ENCODE measurements around the gene PDE4C. TPM values are rescaled to one million over a fixed set of nuclear protein-coding genes. Genes with fewer than 3 reads are reported as not detected.
A peak's percentile ranks its signal among the peaks of the same experiment; 100 is the strongest.

The PDE4C gene
- total RNA-seq, 4 donors from 2014 or later: 0.29 TPM; not detected in 3

GRCh38 chr19:18252370-18252717, 26.1 kb upstream of the PDE4C start:
- TF ChIP-seq CTCF (IDR thresholded peaks at IDR 0.05): no peak
- TF ChIP-seq POLR2A (IDR thresholded peaks at IDR 0.05): no peak
- no peak overlapping the region for H3K4me3 ChIP-seq (ENCODE audit: low read depth, poor library complexity, severe bottlenecking)
- DNase-seq (ENCODE audit: low spot score in 2 of 2): no peak
- intact Hi-C loops (cut with DNase I; ENCODE audit: low total_unique reads): loop anchor here (5.0 kb wide), 1 partner anchor 40 kb away; no protein-coding TSS in a partner anchor
- WGBS, 2 donors: 52 to 71% methylated on average over 7 of the region's 7 CpGs

GRCh38 chr19:18251587-18252369, 25.5 kb upstream of the PDE4C start:
- TF ChIP-seq CTCF (IDR thresholded peaks at IDR 0.05) (peak in 1 of 3 donors; percentile 83), POLR2A (IDR thresholded peaks at IDR 0.05) (no peak)
- H3K4me3 ChIP-seq (ENCODE audit: low read depth, poor library complexity, severe bottlenecking): no peak overlapping the region
- intact Hi-C loops (cut with DNase I; ENCODE audit: low total_unique reads): loop anchor here (5.0 kb wide), 1 partner anchor 39 kb away; no protein-coding TSS in a partner anchor
- peak; percentile 66 to 95 for DNase-seq (ENCODE audit: low spot score in 2 of 2)
- WGBS, 2 donors: 20 to 22% methylated on average over 23 of the region's 23 CpGs

- intact Hi-C loops (cut with DNase I; ENCODE audit: low total_unique reads): loop anchor here (2.0 to 5.0 kb wide), 2 partner anchors 38 to 81 kb away; no protein-coding TSS in a partner anchor
- WGBS, 2 donors: 91 to 97% methylated on average over 5 of the region's 5 CpGs
- TF ChIP-seq POLR2A (IDR thresholded peaks at IDR 0.05) (no peak), CTCF (IDR thresholded peaks at IDR 0.05) (no peak)
These were observed 23.6 kb upstream of the PDE4C start for GRCh38 chr19:18249834-18250233.

GRCh38 chr19:18245297-18245696, 19.1 kb upstream of the PDE4C start:
- WGBS, 2 donors: 71 to 80% methylated on average over 7 of the region's 7 CpGs

More at GRCh38 chr19:18249834-18250233, 23.6 kb upstream of the PDE4C start:
- no peak overlapping the region for H3K4me3 ChIP-seq (ENCODE audit: low read depth, poor library complexity, severe bottlenecking)
- no peak for DNase-seq (ENCODE audit: low spot score in 2 of 2)

GRCh38 chr19:18239303-18239702, 13.1 kb upstream of the PDE4C start:
- TF ChIP-seq POLR2A (IDR thresholded peaks at IDR 0.05): no peak
- H3K4me3 ChIP-seq (ENCODE audit: low read depth, poor library complexity, severe bottlenecking): no peak overlapping the region
- 25 to 29% methylated on average over 12 of the region's 12 CpGs for WGBS, 2 donors
- DNase-seq (ENCODE audit: low spot score in 2 of 2): no peak
- intact Hi-C loops (cut with DNase I; ENCODE audit: low total_unique reads): no loop called here

More at GRCh38 chr19:18245297-18245696, 19.1 kb upstream of the PDE4C start:
- no peak overlapping the region for H3K4me3 ChIP-seq (ENCODE audit: low read depth, poor library complexity, severe bottlenecking)
- intact Hi-C loops (cut with DNase I; ENCODE audit: low total_unique reads): no loop called here
- DNase-seq (ENCODE audit: low spot score in 2 of 2): no peak
- no peak for TF ChIP-seq CTCF (IDR thresholded peaks at IDR 0.05)
- no peak for TF ChIP-seq POLR2A (IDR thresholded peaks at IDR 0.05)

- no peak for TF ChIP-seq CTCF (IDR thresholded peaks at IDR 0.05)
- TF ChIP-seq POLR2A (IDR thresholded peaks at IDR 0.05): no peak
- no peak for DNase-seq (ENCODE audit: low spot score in 2 of 2)
- 35 to 40% methylated on average over 6 of the region's 6 CpGs for WGBS, 2 donors
- intact Hi-C loops (cut with DNase I; ENCODE audit: low total_unique reads): no loop called here
- no peak overlapping the region for H3K4me3 ChIP-seq (ENCODE audit: low read depth, poor library complexity, severe bottlenecking)
These were observed 8.0 kb upstream of the PDE4C start for GRCh38 chr19:18234194-18234593.

Measured in lower leg skin (tissue), 4 donors.